Lower leg skin (tissue), 3 donors: ENCODE data around the gene PHPT1.

ENCODE experiments used
- CTCF ChIP-seq, 3 donors: fragments of 450-650 bp; IDR thresholded peaks; one replicate each; pipeline ENCODE4 v1.5.1; 2016; ENCODE audit warnings: antibody characterized with exemption in 3 of 3, mild to moderate bottlenecking in 3 of 3, moderate library complexity in 2 of 3
- POLR2A ChIP-seq, 2 donors: fragments of 450-650 bp; IDR thresholded peaks; one replicate each; pipeline ENCODE4 v1.6.1; 2016 to 2017; ENCODE audit warnings: antibody characterized with exemption in 2 of 2, mild to moderate bottlenecking in 1 of 2, moderate library complexity in 1 of 2

GRCh38 chr9:136835932-136836904 is 13.0 kb upstream of the PHPT1 start:
- TF ChIP-seq CTCF (IDR thresholded peaks at IDR 0.05), result no peak
- no peak for TF ChIP-seq POLR2A (IDR thresholded peaks at IDR 0.05)
